Skeletal muscle tissue (tissue), 4 donors: ENCODE measurements around the gene PAXX. TPM values are rescaled to one million over a fixed set of nuclear protein-coding genes. Genes with fewer than 3 reads are reported as not detected.

Experiments
- H3K27ac ChIP-seq: one replicate; pipeline ENCODE4 v1.7.0; 2013; ENCODE audit warnings: mild to moderate bottlenecking, low read depth, low read length, inconsistent platforms
- H3K27me3 ChIP-seq, 3 donors: one replicate each; pipeline ENCODE4 v1.7.0; 2013; ENCODE audit warnings: low read length in 3 of 3; ENCODE audit not compliant: control insufficient read depth in 3 of 3, insufficient read depth in 3 of 3
- H3K36me3 ChIP-seq, 3 donors: one replicate each; pipeline ENCODE4 v1.7.0; 2013; ENCODE audit warnings: low read length in 3 of 3; ENCODE audit not compliant: control insufficient read depth in 3 of 3, insufficient read depth in 3 of 3
- H3K4me1 ChIP-seq, 3 donors: one replicate each; pipeline ENCODE4 v1.7.0; 2013; ENCODE audit warnings: low read length in 3 of 3, mild to moderate bottlenecking in 3 of 3; ENCODE audit not compliant: control insufficient read depth in 3 of 3, insufficient read depth in 3 of 3
- H3K4me3 ChIP-seq, 3 donors: one replicate each; pipeline ENCODE4 v1.7.0; 2013; ENCODE audit warnings: low read length in 3 of 3
- H3K9ac ChIP-seq, 3 donors: one replicate each; pipeline ENCODE4 v1.7.0; 2013; ENCODE audit warnings: low read length in 3 of 3, mild to moderate bottlenecking in 3 of 3, moderate library complexity in 2 of 3, low read depth in 1 of 3
- H3K9me3 ChIP-seq, 3 donors: one replicate each; pipeline ENCODE4 v1.7.0; 2013; ENCODE audit warnings: low read length in 3 of 3; ENCODE audit not compliant: control insufficient read depth in 3 of 3
- total RNA-seq: library from RNA; depleted of rRNA; stranded (reverse); fragments of >200 nt; gene quantifications from one replicate; pipeline ENCODE4 v1.2.3, GENCODE V29; 2014
- donor health status: Osteomylitis.

Gene PAXX
- total RNA-seq, 1 donor from 2014 or later, result 2.1 TPM

DNA sequence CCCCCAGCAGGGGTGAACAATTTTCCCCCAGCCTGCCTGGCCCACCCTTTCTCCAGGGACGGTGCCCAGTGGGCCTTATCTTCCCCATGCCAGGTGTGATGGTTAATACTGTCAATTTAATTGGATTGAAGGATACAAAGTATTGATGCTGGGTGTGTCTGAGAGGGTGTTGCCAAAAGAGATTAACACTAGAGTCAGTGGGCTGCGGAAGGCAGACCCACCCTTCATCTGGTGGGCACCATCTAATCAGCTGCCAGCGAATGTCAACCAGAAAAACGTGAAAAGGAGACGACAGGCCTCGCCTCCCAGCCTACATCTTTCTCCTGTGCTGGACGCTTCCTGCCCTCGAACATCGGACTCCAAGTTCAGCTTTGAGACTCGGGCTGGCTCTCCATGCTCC, 45.3 kb downstream of the PAXX start:
- Histone ChIP-seq H3K27ac (no peak overlapping the region), H3K4me1 (peaks cover 12 to 15% (median 14%) of the 10 kb centered on the region in 3 donors), H3K9ac (no peak overlapping the region), H3K4me3 (no peak overlapping the region), H3K27me3 (peaks cover 4 to 16% (median 5%) of the 10 kb centered on the region in 3 donors), H3K36me3 (peaks cover 0 to 12% (median 6%) of the 10 kb centered on the region in 3 donors), H3K9me3 (no peaks in the 10 kb centered on the region)

DNA sequence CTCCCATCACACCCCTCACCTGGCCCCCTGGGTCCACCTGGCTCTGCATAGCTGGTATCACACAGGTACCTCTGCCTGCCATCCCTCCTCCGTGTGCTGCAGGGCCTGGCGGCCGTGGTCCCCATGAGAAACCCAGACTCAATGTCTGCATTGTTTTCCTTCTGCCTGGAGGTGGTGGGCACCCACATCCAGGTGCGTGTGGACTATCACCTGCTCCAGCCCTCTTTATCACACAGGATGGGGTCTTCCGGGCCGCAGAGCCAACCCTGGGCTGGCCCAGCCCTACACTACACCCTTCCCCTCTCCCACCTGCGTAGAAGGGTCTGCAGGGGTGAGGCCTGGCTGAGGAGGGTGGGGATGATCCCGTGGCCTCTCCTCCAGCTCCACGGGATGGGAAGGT, 46.7 kb downstream of the PAXX start:
- no peak overlapping the region for H3K9ac ChIP-seq
- no peaks in the 10 kb centered on the region for H3K9me3 ChIP-seq
- H3K4me3 ChIP-seq, result no peak overlapping the region
- H3K27me3 ChIP-seq, result peaks cover 4 to 19% (median 11%) of the 10 kb centered on the region in 3 donors
- H3K27ac ChIP-seq, result no peak overlapping the region
- H3K36me3 ChIP-seq, result peaks cover 0 to 12% (median 6%) of the 10 kb centered on the region in 3 donors
- H3K4me1 ChIP-seq, result peaks cover 13 to 21% (median 20%) of the 10 kb centered on the region in 3 donors

DNA sequence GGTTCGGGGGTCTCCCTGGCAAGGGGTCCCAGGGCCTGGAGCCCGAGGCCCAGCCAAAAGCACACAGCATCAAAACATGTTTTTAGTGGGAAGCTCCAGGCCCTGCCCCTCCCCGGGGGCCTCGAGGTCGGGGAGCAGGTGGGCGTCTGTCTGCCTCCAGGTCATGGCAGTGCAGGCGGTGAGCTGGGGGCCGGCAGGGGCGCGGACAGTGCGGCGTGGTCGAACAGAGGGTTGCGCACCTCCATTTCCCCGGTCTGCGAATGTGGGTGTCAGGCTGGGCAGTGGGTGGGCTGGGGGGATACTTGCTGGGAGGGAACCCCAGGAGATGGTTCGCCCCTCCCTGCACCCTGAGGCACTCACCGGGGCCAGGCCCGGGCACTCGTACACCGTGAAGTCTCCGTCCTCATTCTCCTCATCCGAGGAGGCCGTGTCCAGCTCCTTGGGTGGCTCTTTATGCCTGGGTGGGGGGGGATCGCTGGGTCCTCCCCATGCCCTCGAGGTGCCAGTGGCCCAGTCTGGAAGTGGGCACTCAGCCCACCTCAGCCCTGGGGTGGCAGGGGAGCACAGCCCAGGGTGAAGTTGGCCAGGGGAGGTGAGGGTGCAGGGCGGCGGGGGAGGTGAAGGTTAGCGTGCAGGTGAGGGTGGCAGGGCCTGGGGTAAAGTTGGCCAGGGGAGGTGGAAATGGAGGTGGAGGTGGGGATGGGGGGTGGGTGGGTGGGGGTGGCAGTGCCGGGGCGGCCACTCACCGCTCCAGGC, 47.6 kb downstream of the PAXX start:
- H3K27me3 ChIP-seq, result peaks cover 4 to 23% (median 19%) of the 10 kb centered on the region in 3 donors
- peaks cover 0 to 12% (median 6%) of the 10 kb centered on the region in 3 donors for H3K36me3 ChIP-seq
- H3K4me1 ChIP-seq, result peaks cover 17 to 26% (median 25%) of the 10 kb centered on the region in 3 donors

DNA sequence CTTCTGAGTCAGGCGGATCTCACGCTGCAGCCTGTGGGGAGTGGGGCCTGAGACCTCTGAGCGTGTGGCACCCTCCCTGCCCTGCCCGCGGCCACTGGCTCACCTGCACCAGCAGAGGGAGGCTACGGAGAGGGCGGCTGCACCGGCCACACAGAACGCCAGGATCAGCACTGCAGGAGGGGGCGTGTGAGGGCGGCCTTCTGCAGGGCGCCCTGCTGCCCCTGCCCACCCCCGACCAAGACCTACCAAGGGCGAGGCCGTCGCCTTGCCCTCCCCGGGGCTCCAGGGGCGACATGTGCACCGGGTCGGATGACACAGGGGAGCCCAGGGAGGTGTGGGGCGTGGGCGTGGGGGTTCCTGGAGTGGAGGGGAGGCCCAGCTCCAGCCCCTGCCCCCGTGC, 48.3 kb downstream of the PAXX start:
- Histone ChIP-seq H3K9ac (no peak overlapping the region), H3K4me3 (no peak overlapping the region), H3K4me1 (peaks cover 16 to 24% (median 24%) of the 10 kb centered on the region in 3 donors), H3K9me3 (no peaks in the 10 kb centered on the region), H3K36me3 (peaks cover 0 to 12% (median 6%) of the 10 kb centered on the region in 3 donors), H3K27me3 (peaks cover 3 to 22% (median 18%) of the 10 kb centered on the region in 3 donors), H3K27ac (no peak overlapping the region)

More for the DNA sequence above, 47.6 kb downstream of the PAXX start:
- Histone ChIP-seq H3K9me3 (no peaks in the 10 kb centered on the region), H3K4me3 (no peak overlapping the region), H3K27ac (no peak overlapping the region), H3K9ac (no peak overlapping the region)

DNA sequence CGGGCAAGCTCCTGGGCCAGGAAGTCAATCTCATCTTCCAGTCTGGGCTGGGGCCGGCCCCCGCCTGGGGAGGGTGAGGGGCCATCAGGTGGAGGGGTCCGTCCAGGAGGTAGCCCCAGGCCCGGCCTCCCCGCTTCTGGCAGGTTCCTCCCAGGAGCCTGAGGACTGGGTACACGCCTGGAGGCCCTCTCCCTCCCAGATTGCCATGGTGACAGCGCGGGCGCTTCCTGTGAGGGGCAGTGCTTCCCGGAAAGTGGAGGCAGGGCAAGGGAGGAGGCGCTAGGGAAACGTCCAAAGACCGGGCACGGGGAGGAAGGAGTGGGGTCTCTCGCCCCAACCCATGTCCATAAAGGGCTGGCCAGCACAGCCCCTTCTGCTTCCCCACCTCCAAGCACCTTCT, 48.9 kb downstream of the PAXX start:
- H3K4me3 ChIP-seq, result no peak overlapping the region
- no peak overlapping the region for H3K9ac ChIP-seq
- H3K9me3 ChIP-seq, result no peaks in the 10 kb centered on the region
- no peak overlapping the region for H3K27ac ChIP-seq
- peaks cover 19 to 26% (median 23%) of the 10 kb centered on the region in 3 donors for H3K4me1 ChIP-seq
- H3K27me3 ChIP-seq, result peaks cover 3 to 19% (median 16%) of the 10 kb centered on the region in 3 donors
- H3K36me3 ChIP-seq, result peaks cover 0 to 12% (median 6%) of the 10 kb centered on the region in 3 donors

DNA sequence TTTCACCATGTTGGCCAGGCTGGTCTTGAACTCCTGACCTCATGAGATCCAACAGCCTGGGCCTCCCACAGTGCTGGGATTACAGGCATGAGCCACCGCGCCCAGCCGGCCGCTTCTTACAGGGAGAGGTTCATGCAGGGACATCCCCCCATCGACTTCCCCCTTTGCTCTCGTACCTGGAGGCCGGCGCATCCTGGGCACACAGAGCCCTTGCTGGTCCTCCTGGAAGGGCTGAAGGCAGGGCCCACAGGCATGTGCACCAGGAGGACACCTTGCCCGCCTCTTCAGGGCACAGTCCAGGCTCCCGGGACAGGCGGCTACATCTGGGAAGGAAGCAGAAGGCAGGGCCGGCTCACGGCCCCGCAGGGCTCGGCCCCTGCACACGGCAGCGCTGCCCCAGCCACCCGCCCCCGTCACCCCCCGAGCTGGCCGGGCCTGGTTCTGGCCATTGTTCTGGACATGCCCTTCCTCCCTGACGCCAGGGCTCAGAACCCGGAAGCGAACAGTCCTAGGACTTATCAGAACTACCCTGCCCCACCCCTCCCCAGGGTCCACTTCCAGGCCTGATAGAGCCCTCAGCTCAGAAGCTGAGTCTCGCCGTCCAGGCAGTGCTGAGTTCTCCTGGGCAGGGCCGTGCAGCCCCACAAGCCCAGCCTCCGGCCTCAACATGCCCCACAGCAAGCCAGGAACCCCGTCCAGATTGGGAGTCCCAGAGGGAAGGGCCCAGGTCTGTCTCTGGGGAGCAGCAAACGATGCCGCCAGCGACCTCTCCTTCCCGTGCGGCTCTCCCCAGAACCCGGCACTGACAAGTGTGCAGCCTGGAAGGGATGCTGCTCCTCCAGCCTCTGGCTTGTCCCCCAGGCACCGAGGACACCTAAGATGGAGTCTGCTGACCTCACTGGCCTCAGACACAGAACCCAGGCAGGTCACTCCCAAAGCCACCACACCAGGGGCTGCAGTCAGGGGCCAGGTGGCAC, 50.8 kb downstream of the PAXX start:
- H3K9me3 ChIP-seq, result no peaks in the 10 kb centered on the region
- peaks cover 25 to 32% (median 27%) of the 10 kb centered on the region in 3 donors for H3K4me1 ChIP-seq
- H3K9ac ChIP-seq, result peak overlapping the region in 1 of 3 donors; percentile 33
- peak overlapping the region; percentile 56 for H3K27ac ChIP-seq
- H3K4me3 ChIP-seq, result peak overlapping the region in 1 of 3 donors; percentile 29
- peaks cover 0 to 12% (median 6%) of the 10 kb centered on the region in 3 donors for H3K36me3 ChIP-seq
- H3K27me3 ChIP-seq, result peaks cover 12 to 38% (median 33%) of the 10 kb centered on the region in 3 donors

Other genes starting within 250 kb of the PAXX start
- 2.1 TPM for gene LCN10, start 249.5 kb upstream of the PAXX start, total RNA-seq
- gene LCN6, start 243.9 kb upstream of the PAXX start, total RNA-seq, result not detected
- not detected for gene LCN8, start 234.2 kb upstream of the PAXX start, total RNA-seq
- not detected for gene LCN15, start 227.9 kb upstream of the PAXX start, total RNA-seq
- 28.7 TPM for gene TMEM141, start 201.1 kb upstream of the PAXX start, total RNA-seq
- 1.0 TPM for gene CCDC183, start 196.1 kb upstream of the PAXX start, total RNA-seq
- gene RABL6, start 184.5 kb upstream of the PAXX start, total RNA-seq, result 34.4 TPM
- 0.52 TPM for gene AJM1, start 149.9 kb upstream of the PAXX start, total RNA-seq
- 109 TPM for gene PHPT1, start 143.0 kb upstream of the PAXX start, total RNA-seq
- gene MAMDC4, start 140.1 kb upstream of the PAXX start, total RNA-seq, result 0.52 TPM
- gene EDF1, start 126.1 kb upstream of the PAXX start, total RNA-seq, result 196 TPM
- gene TRAF2, start 105.9 kb upstream of the PAXX start, total RNA-seq, result 4.7 TPM
- gene FBXW5, start 47.7 kb upstream of the PAXX start, total RNA-seq, result 45.4 TPM
- not detected for gene C8G, start 47.2 kb upstream of the PAXX start, total RNA-seq
- gene LCN12, start 40.1 kb upstream of the PAXX start, total RNA-seq, result not detected
- 4.2 TPM for gene PTGDS, start 14.9 kb upstream of the PAXX start, total RNA-seq
- gene LCNL1, start 9.4 kb upstream of the PAXX start, total RNA-seq, result under 0.01 TPM
- not detected for gene CLIC3, start 4.1 kb downstream of the PAXX start, total RNA-seq
- gene ABCA2, start 35.8 kb downstream of the PAXX start, total RNA-seq, result 5.2 TPM
- not detected for gene FUT7, start 39.7 kb downstream of the PAXX start, total RNA-seq
- gene NPDC1, start 53.8 kb downstream of the PAXX start, total RNA-seq, result 5.7 TPM
- gene ENTPD2, start 61.6 kb downstream of the PAXX start, total RNA-seq, result 5.2 TPM
- gene SAPCD2, start 78.1 kb downstream of the PAXX start, total RNA-seq, result 1.0 TPM
- gene UAP1L1, start 85.1 kb downstream of the PAXX start, total RNA-seq, result 1.0 TPM
- gene MAN1B1, start 94.6 kb downstream of the PAXX start, total RNA-seq, result 31.8 TPM
- 19.8 TPM for gene DPP7, start 122.3 kb downstream of the PAXX start, total RNA-seq
- gene GRIN1, start 146.7 kb downstream of the PAXX start, total RNA-seq, result not detected
- not detected for gene LRRC26, start 177.6 kb downstream of the PAXX start, total RNA-seq
- gene TMEM210, start 179.6 kb downstream of the PAXX start, total RNA-seq, result not detected
- 21.4 TPM for gene ANAPC2, start 196.1 kb downstream of the PAXX start, total RNA-seq
- 47.0 TPM for gene SSNA1, start 196.3 kb downstream of the PAXX start, total RNA-seq
- 2.6 TPM for gene TPRN, start 208.3 kb downstream of the PAXX start, total RNA-seq
- 32.9 TPM for gene TMEM203, start 213.2 kb downstream of the PAXX start, total RNA-seq
- 4.7 TPM for gene NDOR1, start 213.3 kb downstream of the PAXX start, total RNA-seq
- not detected for gene RNF208, start 229.8 kb downstream of the PAXX start, total RNA-seq
- gene CYSRT1, start 232.8 kb downstream of the PAXX start, total RNA-seq, result not detected
- gene RNF224, start 235.1 kb downstream of the PAXX start, total RNA-seq, result not detected
- not detected for gene SLC34A3, start 238.5 kb downstream of the PAXX start, total RNA-seq
- 97.1 TPM for gene TUBB4B, start 248.9 kb downstream of the PAXX start, total RNA-seq